Mammary epithelial cell (primary cell): Measurements from ENCODE around the gene FAM124B.

Experiments used
- EZH2 ChIP-seq: IDR thresholded peaks from 2 replicates; pipeline ENCODE4 v1.6.1; 2012; ENCODE audit warnings: low read length, inconsistent platforms, borderline replicate concordance
- TF ChIP-seq, protein P1 (sequence below), 2 donors: IDR thresholded peaks in 1 of 2; conservative IDR thresholded peaks in 1 of 2; 2 replicates each; pipeline ENCODE4 v1.5.1; 2011 to 2012; ENCODE audit warnings: inconsistent platforms in 2 of 2, low read length in 2 of 2, mild to moderate bottlenecking in 2 of 2, control low read depth in 1 of 2, low read depth in 1 of 2; ENCODE audit not compliant: insufficient read depth in 1 of 2; ENCODE audit errors: extremely low read depth in 1 of 2

DNA sequence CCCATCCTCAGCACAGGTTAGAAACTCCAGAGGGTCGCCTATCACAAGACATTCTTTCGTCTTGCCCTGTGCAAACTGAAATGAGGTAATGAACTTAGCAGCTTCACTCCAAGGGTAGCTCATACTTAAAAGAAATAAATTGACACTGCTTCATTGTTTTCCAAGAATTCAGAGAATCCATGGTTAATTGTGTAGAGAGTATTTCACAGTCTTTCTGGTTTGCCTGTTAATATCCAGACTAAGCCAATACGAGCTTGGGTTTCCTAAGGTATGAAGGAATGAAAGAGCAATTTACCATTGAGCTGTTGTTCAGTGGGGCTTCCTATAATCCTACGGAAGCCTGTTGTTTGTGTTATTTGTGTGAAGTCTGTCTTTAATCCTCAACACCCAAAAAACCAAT is 58.7 kb downstream of the FAM124B start:
- TF ChIP-seq, protein P1, sequence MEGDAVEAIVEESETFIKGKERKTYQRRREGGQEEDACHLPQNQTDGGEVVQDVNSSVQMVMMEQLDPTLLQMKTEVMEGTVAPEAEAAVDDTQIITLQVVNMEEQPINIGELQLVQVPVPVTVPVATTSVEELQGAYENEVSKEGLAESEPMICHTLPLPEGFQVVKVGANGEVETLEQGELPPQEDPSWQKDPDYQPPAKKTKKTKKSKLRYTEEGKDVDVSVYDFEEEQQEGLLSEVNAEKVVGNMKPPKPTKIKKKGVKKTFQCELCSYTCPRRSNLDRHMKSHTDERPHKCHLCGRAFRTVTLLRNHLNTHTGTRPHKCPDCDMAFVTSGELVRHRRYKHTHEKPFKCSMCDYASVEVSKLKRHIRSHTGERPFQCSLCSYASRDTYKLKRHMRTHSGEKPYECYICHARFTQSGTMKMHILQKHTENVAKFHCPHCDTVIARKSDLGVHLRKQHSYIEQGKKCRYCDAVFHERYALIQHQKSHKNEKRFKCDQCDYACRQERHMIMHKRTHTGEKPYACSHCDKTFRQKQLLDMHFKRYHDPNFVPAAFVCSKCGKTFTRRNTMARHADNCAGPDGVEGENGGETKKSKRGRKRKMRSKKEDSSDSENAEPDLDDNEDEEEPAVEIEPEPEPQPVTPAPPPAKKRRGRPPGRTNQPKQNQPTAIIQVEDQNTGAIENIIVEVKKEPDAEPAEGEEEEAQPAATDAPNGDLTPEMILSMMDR (conservative IDR thresholded peaks at IDR 0.05 in 1 of 2, IDR thresholded peaks at IDR 0.05 in 1 of 2; ENCODE audit: extremely low read depth in 1 of 2, insufficient read depth in 1 of 2, low read depth in 1 of 2, low read length in 2 of 2): no peak
- no peak for TF ChIP-seq EZH2
